Stimulated activated naive CD8-positive, alpha-beta T cell treated with anti-CD3 and anti-CD28 coated beads, Interleukin-15, amount 100 ng/mL, for 72 hours (primary cell): Measurements from ENCODE around the gene SLC28A3.
A peak's percentile ranks its signal among the peaks of the same experiment; 100 is the strongest.

Source experiments
- ATAC-seq: fragments of 150-1000 bp; cut with Tn5 transposase; 2 replicates; pipeline ENCODE4 v1.10.0; 2021; ENCODE audit warnings: mild to moderate bottlenecking, moderate library complexity
- DNase-seq, 2 donors: peaks; one replicate each; pipeline ENCODE4 v3.0.0; 2021 to 2022
- H3K27ac Mint-ChIP-seq, 2 donors: one replicate each; pipeline ENCODE4 v1.8.0; 2022; ENCODE audit warnings: mild to moderate bottlenecking in 2 of 2, mixed read lengths in 2 of 2, moderate library complexity in 2 of 2
- H3K27me3 Mint-ChIP-seq: one replicate; pipeline ENCODE4 v1.8.0; 2022; ENCODE audit warnings: mixed read lengths
- H3K4me1 Mint-ChIP-seq: one replicate; pipeline ENCODE4 v1.8.0; 2022; ENCODE audit warnings: mild to moderate bottlenecking, mixed read lengths
- H3K4me3 Mint-ChIP-seq, 2 donors: one replicate each; pipeline ENCODE4 v1.8.0; 2022; ENCODE audit warnings: mild to moderate bottlenecking in 2 of 2, mixed read lengths in 2 of 2, moderate library complexity in 1 of 2
- H3K9me3 Mint-ChIP-seq, 2 donors: one replicate each; pipeline ENCODE4 v1.8.0; 2022; ENCODE audit warnings: mixed read lengths in 2 of 2

Gene SLC28A3

DNA sequence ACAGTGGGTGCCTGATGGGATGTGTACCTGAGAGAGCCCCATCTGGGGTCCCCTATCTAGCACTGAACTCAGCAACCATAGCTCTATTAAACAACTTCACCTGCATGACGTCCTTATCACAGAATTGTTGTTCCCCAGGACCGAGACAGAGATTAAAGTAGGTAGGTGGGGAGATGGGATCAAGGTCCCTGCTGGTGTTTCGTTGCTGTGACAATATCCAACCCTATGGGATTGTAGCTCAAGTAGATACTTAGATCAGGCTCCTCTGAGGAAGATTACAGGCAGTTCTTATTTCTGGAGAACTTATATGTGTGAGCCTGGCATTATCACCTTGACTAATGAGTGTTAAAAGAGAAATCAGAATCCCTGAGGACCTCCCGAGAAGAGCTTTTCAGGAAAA, 84.9 kb downstream of the SLC28A3 start:
- no peak overlapping the region for H3K27ac Mint-ChIP-seq
- no peaks in the 10 kb centered on the region for H3K9me3 Mint-ChIP-seq
- no peaks in the 10 kb centered on the region for H3K4me1 Mint-ChIP-seq
- DNase-seq (no peak), ATAC-seq (no peak)
- H3K27me3 Mint-ChIP-seq: peaks cover 10% of the 10 kb centered on the region
- H3K4me3 Mint-ChIP-seq: no peak overlapping the region

DNA sequence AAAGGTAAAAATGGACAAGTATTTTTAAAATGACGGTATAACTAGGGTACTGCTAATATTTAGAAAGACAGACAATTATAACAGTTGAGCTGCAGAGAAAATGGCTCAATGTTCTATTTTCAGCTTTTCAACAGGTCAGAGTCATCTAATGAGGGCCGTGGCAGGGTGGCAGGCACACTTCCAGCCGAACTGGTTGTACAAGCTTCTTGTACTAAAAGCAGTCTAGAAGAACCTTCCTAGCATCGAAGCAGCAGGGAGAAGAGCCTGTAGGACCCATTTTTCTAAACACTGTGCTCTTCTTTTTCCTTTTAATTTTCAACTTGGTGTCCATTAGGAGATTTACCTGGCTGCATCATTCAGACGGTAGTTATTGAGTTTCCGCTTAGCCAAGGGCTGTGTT, 85.6 kb downstream of the SLC28A3 start:
- Mint-ChIP-seq H3K9me3 (no peaks in the 10 kb centered on the region), H3K4me1 (no peaks in the 10 kb centered on the region), H3K4me3 (no peak overlapping the region), H3K27ac (no peak overlapping the region), H3K27me3 (peaks cover 7% of the 10 kb centered on the region)
- no peak for ATAC-seq
- DNase-seq: no peak

DNA sequence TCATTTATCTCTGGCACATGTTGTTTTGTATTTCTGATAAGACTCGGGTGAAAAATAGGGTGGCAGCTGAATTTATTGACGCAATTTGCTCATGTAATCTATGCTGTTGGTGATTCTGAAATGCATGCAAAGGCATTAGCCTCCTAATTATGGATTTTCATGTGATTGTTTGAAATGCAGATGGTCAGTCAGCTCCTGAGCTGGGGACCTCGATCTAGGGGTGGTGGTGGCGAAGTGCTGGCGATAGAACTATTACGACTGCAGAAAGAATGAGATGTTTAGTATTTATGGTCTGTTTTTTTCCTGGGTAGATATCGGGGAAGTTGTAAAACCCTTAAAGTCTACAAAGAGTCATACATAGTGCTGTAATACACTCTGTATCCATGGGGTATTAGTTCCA, 88.6 kb downstream of the SLC28A3 start:
- H3K27me3 Mint-ChIP-seq: peaks cover 8% of the 10 kb centered on the region
- DNase-seq: no peak
- H3K4me3 Mint-ChIP-seq: no peak overlapping the region
- no peak overlapping the region for H3K27ac Mint-ChIP-seq
- H3K4me1 Mint-ChIP-seq: no peaks in the 10 kb centered on the region
- no peak for ATAC-seq
- peaks cover 0 to 8% of the 10 kb centered on the region in 2 donors for H3K9me3 Mint-ChIP-seq

DNA sequence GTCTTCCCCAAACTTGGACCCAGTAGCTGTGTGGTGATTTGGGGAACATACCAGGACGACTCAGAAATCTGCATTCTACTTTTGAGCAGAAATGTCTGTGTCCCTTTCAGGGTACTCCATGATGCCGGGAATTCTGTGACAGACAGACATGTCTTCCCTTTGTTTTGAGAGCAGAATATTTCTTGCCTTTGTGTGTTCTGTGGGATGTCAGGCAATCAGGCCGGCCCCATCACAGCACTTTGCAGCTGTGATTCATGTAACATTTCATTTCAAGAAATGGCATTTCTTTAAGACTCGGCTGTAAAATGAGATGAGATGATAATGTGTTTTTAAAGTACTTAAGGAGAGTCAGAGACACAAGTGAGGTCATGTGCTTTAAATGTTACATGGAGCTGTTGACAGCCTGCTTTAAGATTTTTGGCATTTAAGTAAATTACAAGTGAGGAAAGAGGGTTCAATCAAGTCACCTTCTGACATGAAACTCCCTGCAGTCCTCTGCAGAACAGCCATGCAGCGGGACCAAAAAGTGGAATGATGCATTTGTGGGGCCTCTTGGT, 98.7 kb downstream of the SLC28A3 start:
- no peak for DNase-seq
- no peak overlapping the region for H3K4me3 Mint-ChIP-seq
- H3K9me3 Mint-ChIP-seq: peaks cover 7 to 19% of the 10 kb centered on the region in 2 donors
- H3K27ac Mint-ChIP-seq: no peak overlapping the region
- H3K4me1 Mint-ChIP-seq: no peaks in the 10 kb centered on the region
- peaks cover 34% of the 10 kb centered on the region for H3K27me3 Mint-ChIP-seq
- ATAC-seq: no peak

DNA sequence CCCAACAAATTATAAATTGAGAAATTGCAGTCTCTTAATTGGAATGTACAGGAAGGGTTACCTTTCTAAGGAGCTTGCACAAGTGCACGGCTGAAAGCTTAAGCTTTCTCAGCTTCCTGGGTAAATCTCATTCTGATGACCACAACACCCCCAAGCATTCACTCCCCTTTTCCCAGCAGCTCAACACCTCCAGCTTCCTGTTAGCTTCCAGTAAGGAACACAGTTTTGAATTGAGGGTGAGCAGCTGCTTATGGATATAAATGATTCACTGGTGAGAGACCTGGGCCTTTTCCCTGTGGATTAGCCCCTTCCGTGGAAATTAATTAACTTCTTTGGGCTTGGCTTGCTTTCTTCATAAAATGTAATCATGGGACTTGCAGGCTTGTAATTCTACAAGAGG, 101.2 kb downstream of the SLC28A3 start:
- Mint-ChIP-seq H3K4me1 (no peaks in the 10 kb centered on the region), H3K9me3 (peaks cover 7 to 24% of the 10 kb centered on the region in 2 donors), H3K4me3 (no peak overlapping the region), H3K27me3 (peaks cover 19% of the 10 kb centered on the region), H3K27ac (no peak overlapping the region)
- DNase-seq: no peak
- ATAC-seq: no peak

DNA sequence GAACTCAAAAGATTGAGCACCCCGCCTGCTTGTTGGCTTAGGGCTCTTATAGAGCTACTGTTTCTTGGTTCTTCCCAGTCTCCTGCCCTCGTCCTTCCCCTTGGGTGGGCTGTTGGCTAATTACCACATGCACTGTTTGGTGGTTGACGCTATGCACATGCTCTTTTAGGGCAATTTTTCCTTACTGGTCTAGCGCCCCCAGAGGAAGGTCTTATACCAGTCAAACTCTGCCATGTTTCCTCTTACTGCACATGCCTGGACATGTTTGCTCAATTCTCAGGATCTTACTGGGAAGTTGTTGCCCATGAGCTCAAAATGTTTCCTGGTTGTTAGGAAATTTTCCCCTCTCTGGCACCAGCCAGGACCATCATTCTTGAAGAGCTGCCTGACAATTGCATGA, 101.9 kb downstream of the SLC28A3 start:
- no peak overlapping the region for H3K4me3 Mint-ChIP-seq
- no peaks in the 10 kb centered on the region for H3K4me1 Mint-ChIP-seq
- peak overlapping the region; percentile 86 to 88 for H3K27ac Mint-ChIP-seq
- H3K9me3 Mint-ChIP-seq: peaks cover 7 to 24% of the 10 kb centered on the region in 2 donors
- peaks cover 12% of the 10 kb centered on the region for H3K27me3 Mint-ChIP-seq
- no peak for DNase-seq
- no peak for ATAC-seq

DNA sequence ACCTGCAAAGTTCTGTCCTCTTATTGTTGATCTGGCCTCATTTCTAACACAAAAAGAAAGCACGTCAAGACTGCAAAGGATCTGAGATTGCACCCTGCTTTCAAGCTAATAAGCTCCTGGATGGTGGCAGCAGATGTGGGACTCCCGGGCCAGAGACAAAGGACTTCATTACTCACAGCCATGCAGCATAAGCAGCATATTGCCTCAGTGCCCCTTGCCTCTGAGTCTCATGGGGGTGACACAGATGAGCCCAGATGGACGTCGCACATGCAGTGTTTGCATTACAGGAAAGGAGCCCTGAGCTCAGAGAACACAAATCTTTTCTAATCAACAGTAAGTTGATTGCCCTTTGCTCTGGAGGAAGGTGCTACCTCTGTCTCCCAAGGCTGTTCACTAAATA, 105.0 kb downstream of the SLC28A3 start:
- no peak for ATAC-seq
- Mint-ChIP-seq H3K27me3 (peaks cover 8% of the 10 kb centered on the region), H3K4me3 (no peak overlapping the region), H3K9me3 (peaks cover 7 to 24% of the 10 kb centered on the region in 2 donors), H3K4me1 (no peaks in the 10 kb centered on the region), H3K27ac (no peak overlapping the region)
- DNase-seq: no peak

DNA sequence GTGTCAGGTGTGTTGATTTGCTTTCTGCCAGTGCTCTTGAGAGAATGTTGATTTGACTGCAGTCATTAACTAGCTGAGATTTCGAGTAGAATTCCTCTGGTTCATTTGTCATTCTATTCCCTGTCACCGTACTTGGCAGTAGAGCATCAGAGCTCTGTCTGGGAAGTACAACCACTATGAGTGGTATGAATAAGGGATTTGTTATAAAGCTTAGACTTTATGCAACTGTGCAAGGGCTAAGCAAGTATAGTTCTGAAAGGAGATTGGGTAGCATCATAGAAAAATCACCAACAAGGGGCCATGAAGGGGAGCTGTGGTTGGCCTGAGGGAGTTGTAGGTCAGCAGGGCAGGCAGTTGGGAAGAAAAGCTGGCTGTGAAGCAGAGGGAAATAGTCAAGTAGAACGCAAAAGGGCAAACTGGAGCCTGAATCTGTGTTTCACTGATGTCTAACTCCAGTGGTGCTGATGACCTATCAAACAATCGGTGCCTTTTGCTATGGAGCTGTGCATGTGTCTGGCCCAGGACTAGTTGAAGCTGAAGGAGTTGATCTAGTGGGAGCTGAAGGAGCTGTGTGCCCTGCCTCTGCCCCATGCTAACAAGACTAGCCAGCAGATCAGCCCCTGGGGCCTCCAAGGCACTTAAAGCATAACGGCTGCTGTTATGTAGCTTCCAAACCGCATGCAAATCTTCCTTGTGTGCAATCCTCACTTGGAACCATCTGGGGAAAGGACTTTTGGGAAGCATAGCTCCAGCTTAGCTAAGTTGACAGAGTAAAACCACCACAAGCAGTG, 110.0 kb downstream of the SLC28A3 start:
- Mint-ChIP-seq H3K4me3 (no peak overlapping the region), H3K4me1 (no peaks in the 10 kb centered on the region), H3K27me3 (no peaks in the 10 kb centered on the region), H3K9me3 (no peaks in the 10 kb centered on the region), H3K27ac (no peak overlapping the region)
- DNase-seq (no peak), ATAC-seq (no peak)

DNA sequence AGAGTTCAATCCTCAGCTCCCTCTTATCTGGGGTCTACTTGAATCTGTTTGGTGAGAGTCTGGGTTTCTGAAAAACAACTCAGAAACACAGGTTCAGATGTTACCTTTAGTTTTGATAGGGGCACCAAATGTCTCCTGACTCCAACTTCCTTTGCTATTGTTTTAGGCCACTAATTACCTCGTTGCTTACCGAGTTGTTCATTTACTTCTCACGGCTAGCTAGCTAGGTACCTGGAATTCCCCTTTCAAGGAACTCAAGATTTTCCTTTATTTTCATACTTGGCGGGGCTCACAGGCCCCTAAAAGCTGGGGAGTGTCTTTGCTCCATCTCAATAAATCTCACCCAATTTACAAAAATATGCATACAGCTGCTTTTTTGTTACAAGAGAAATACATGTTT, 111.4 kb downstream of the SLC28A3 start:
- Mint-ChIP-seq H3K9me3 (no peaks in the 10 kb centered on the region), H3K4me1 (no peaks in the 10 kb centered on the region), H3K27ac (no peak overlapping the region), H3K27me3 (no peaks in the 10 kb centered on the region), H3K4me3 (no peak overlapping the region)
- DNase-seq (no peak), ATAC-seq (no peak)

DNA sequence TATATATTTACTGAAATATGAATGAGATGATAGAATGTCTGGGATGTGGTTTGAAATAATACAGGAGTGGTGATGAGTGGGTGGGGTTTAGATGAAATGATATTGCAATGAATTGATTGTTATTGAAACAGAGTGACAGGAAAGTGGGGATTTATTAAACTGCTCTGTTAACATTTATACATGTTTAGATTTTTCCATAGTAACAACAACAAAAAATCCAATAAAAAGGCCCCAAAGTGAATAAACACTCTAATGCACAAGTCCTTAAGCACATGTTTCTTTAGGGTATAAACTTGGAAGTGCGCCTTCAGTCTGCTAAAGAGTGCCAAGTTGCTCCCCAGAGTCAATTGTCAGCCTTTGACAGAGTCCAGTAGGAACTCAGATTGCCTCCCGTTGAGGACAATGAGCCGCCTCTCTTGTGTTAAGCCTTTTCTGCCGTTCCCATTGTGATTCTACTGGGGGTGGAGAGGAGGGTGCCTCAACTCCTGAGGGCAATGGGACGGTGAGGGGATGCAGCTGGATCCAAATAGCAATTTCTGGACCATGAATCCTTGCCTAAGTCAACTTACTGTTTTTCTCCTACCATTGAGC, 112.3 kb downstream of the SLC28A3 start:
- Mint-ChIP-seq H3K27ac (no peak overlapping the region), H3K4me3 (no peak overlapping the region), H3K27me3 (peaks cover 5% of the 10 kb centered on the region), H3K4me1 (no peaks in the 10 kb centered on the region), H3K9me3 (no peaks in the 10 kb centered on the region)
- DNase-seq (no peak), ATAC-seq (no peak)

DNA sequence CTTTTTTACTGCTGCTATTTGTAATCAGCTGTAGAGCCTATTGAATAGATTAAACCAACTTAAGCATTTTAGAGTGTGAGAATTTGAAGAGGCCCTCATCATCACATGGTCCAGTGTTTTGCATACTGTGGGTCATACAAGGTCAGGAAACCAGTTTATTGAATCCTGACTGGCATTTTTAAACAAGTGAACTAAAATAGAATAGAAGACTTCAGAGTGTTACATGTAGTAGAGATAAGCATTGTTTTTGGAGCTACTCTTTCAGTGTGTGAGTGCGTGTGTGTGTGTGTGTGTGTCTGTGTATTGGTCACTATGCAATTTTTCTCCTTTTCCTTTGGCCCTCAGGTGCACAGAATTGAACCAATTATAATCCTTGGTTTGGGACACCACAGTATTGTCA, 114.4 kb downstream of the SLC28A3 start:
- Mint-ChIP-seq H3K27ac (no peak overlapping the region), H3K27me3 (peaks cover 8% of the 10 kb centered on the region), H3K4me3 (no peak overlapping the region), H3K4me1 (no peaks in the 10 kb centered on the region), H3K9me3 (peaks cover 0 to 6% of the 10 kb centered on the region in 2 donors)
- DNase-seq: no peak
- no peak for ATAC-seq
